ENCODE data around the gene NKAIN2.
"Not testable (repeated sequence)": the region's sequence is repeated elsewhere in the genome, so short reads cannot be mapped to it uniquely, and the experiment has no call there.

The NKAIN2 gene

GRCh38 chr6:124298730-124299129, 495.1 kb downstream of the NKAIN2 start:
- DNase-seq (ENCODE audit: low read depth in 1 of 2, low spot score in 1 of 2), result no peak

- DNase-seq (ENCODE audit: low read depth in 1 of 2, low spot score in 1 of 2), result not testable (repeated sequence)
Observed at GRCh38 chr6:124300907-124301306, 497.2 kb downstream of the NKAIN2 start.

- no peak for DNase-seq (ENCODE audit: low read depth in 1 of 2, low spot score in 1 of 2)
Observed at GRCh38 chr6:124303971-124304370, 500.3 kb downstream of the NKAIN2 start.

- no peak for DNase-seq (ENCODE audit: low read depth in 1 of 2, low spot score in 1 of 2)
Observed at GRCh38 chr6:124310139-124310538, 506.5 kb downstream of the NKAIN2 start.

GRCh38 chr6:124319410-124319809, 515.7 kb downstream of the NKAIN2 start:
- no peak for DNase-seq (ENCODE audit: low read depth in 1 of 2, low spot score in 1 of 2)

- DNase-seq (ENCODE audit: low read depth in 1 of 2, low spot score in 1 of 2), result no peak
Observed at GRCh38 chr6:124324237-124324636, 520.6 kb downstream of the NKAIN2 start.

GRCh38 chr6:124330197-124330596, 526.5 kb downstream of the NKAIN2 start:
- DNase-seq (ENCODE audit: low read depth in 1 of 2, low spot score in 1 of 2), result no peak

- DNase-seq (ENCODE audit: low read depth in 1 of 2, low spot score in 1 of 2), result no peak
Observed at GRCh38 chr6:124334359-124334758, 530.7 kb downstream of the NKAIN2 start.

GRCh38 chr6:124339610-124340334, 536.1 kb downstream of the NKAIN2 start:
- DNase-seq (ENCODE audit: low read depth in 1 of 2, low spot score in 1 of 2), result no peak

- DNase-seq (ENCODE audit: low read depth in 1 of 2, low spot score in 1 of 2), result not testable (repeated sequence)
Observed at GRCh38 chr6:124348339-124348738, 544.7 kb downstream of the NKAIN2 start.

- no peak for DNase-seq (ENCODE audit: low read depth in 1 of 2, low spot score in 1 of 2)
Observed at GRCh38 chr6:124355146-124355545, 551.5 kb downstream of the NKAIN2 start.

GRCh38 chr6:124356276-124356810, 552.7 kb downstream of the NKAIN2 start:
- DNase-seq (ENCODE audit: low read depth in 1 of 2, low spot score in 1 of 2), result no peak

GRCh38 chr6:124356811-124357210, 553.1 kb downstream of the NKAIN2 start:
- DNase-seq (ENCODE audit: low read depth in 1 of 2, low spot score in 1 of 2), result no peak

- no peak for DNase-seq (ENCODE audit: low read depth in 1 of 2, low spot score in 1 of 2)
Observed at GRCh38 chr6:124368131-124368530, 564.5 kb downstream of the NKAIN2 start.

GRCh38 chr6:124371974-124372475, 568.4 kb downstream of the NKAIN2 start:
- DNase-seq (ENCODE audit: low read depth in 1 of 2, low spot score in 1 of 2), result no peak

- DNase-seq (ENCODE audit: low read depth in 1 of 2, low spot score in 1 of 2), result no peak
Observed at GRCh38 chr6:124373386-124373785, 569.7 kb downstream of the NKAIN2 start.

- no peak for DNase-seq (ENCODE audit: low read depth in 1 of 2, low spot score in 1 of 2)
Observed at GRCh38 chr6:124389127-124389526, 585.5 kb downstream of the NKAIN2 start.

- no peak for DNase-seq (ENCODE audit: low read depth in 1 of 2, low spot score in 1 of 2)
Observed at GRCh38 chr6:124393536-124393935, 589.9 kb downstream of the NKAIN2 start.

GRCh38 chr6:124396361-124396760, 592.7 kb downstream of the NKAIN2 start:
- DNase-seq (ENCODE audit: low read depth in 1 of 2, low spot score in 1 of 2), result no peak

- DNase-seq (ENCODE audit: low read depth in 1 of 2, low spot score in 1 of 2), result no peak
Observed at GRCh38 chr6:124400261-124400999, 596.8 kb downstream of the NKAIN2 start.

GRCh38 chr6:124410425-124410824, 606.8 kb downstream of the NKAIN2 start:
- not testable (repeated sequence) for DNase-seq (ENCODE audit: low read depth in 1 of 2, low spot score in 1 of 2)

GRCh38 chr6:124412657-124413056, 609.0 kb downstream of the NKAIN2 start:
- not testable (repeated sequence) for DNase-seq (ENCODE audit: low read depth in 1 of 2, low spot score in 1 of 2)

Measured in activated CD4-positive, alpha-beta T cell treated with anti-CD3 and anti-CD28 coated beads, Interleukin-2, amount 50 U/mL, for 24 hours (primary cell).